ENCODE results near the gene CERT1.

GRCh38 chr5:75536147-75536546 lies 24.7 kb upstream of the CERT1 start:
- TF ChIP-seq, protein P1, sequence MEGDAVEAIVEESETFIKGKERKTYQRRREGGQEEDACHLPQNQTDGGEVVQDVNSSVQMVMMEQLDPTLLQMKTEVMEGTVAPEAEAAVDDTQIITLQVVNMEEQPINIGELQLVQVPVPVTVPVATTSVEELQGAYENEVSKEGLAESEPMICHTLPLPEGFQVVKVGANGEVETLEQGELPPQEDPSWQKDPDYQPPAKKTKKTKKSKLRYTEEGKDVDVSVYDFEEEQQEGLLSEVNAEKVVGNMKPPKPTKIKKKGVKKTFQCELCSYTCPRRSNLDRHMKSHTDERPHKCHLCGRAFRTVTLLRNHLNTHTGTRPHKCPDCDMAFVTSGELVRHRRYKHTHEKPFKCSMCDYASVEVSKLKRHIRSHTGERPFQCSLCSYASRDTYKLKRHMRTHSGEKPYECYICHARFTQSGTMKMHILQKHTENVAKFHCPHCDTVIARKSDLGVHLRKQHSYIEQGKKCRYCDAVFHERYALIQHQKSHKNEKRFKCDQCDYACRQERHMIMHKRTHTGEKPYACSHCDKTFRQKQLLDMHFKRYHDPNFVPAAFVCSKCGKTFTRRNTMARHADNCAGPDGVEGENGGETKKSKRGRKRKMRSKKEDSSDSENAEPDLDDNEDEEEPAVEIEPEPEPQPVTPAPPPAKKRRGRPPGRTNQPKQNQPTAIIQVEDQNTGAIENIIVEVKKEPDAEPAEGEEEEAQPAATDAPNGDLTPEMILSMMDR (IDR thresholded peaks at IDR 0.05) = no peak
- no peak for TF ChIP-seq POLR2AphosphoS5 (IDR thresholded peaks at IDR 0.05)

All from prostate gland (tissue), 2 donors.